RWPE2 (cell line): ENCODE measurements around the gene TDRD3.

ENCODE experiments used
- ATAC-seq: fragments of 200-7000 bp; cut with Tn5 transposase; 3 replicates; pipeline ENCODE4 v1.9.1; 2021; ENCODE audit warnings: low read depth
- DNase-seq: peaks from one replicate; pipeline ENCODE4 v3.0.0-alpha.2; 2020; ENCODE audit warnings: low spot score
- H3K27ac ChIP-seq: fragments of 450-650 bp; 2 replicates; pipeline ENCODE4 v1.5.1; 2017; ENCODE audit warnings: mild to moderate bottlenecking; ENCODE audit not compliant: poor library complexity, severe bottlenecking
- H3K27me3 ChIP-seq: fragments of 250-450 bp; sonication (Bioruptor Pico); 2 replicates; pipeline ENCODE4 v1.5.1; 2021; ENCODE audit warnings: mild to moderate bottlenecking, moderate library complexity; ENCODE audit not compliant: insufficient read depth, poor library complexity, severe bottlenecking
- H3K36me3 ChIP-seq: fragments of 250-450 bp; sonication (Bioruptor Pico); 2 replicates; pipeline ENCODE4 v1.5.1; 2020; ENCODE audit warnings: low read depth, mild to moderate bottlenecking, moderate library complexity
- H3K4me1 ChIP-seq: fragments of 250-450 bp; sonication (Bioruptor Pico); 2 replicates; pipeline ENCODE4 v1.5.1; 2021; ENCODE audit warnings: mild to moderate bottlenecking, moderate library complexity; ENCODE audit not compliant: insufficient read depth, poor library complexity, severe bottlenecking
- H3K4me3 ChIP-seq: fragments of 250-450 bp; sonication (Bioruptor Pico); 2 replicates; pipeline ENCODE4 v1.5.1; 2021; ENCODE audit warnings: mild to moderate bottlenecking, moderate library complexity; ENCODE audit not compliant: severe bottlenecking
- H3K9me3 ChIP-seq: fragments of 250-450 bp; sonication (Bioruptor Pico); 2 replicates; pipeline ENCODE4 v1.5.1; 2021; ENCODE audit warnings: mild to moderate bottlenecking, moderate library complexity; ENCODE audit not compliant: severe bottlenecking
- TF ChIP-seq, protein P1 (sequence below): fragments of 450-650 bp; IDR thresholded peaks from one replicate; pipeline ENCODE4 v1.5.1; 2017; ENCODE audit warnings: mild to moderate bottlenecking, moderate library complexity; ENCODE audit not compliant: poor library complexity, severe bottlenecking

The TDRD3 gene

GRCh38 chr13:60396783-60397703 is at the start of gene TDRD3:
TDRD3 (plus strand) TSS chr13:60397220; CDS start chr13:60397365, 145 bp downstream.
- peak; percentile 72 for DNase-seq
- Histone ChIP-seq H3K4me3 (peak within 1 kb of the TSS; percentile 60), H3K27me3 (no peaks in the 10 kb centered on the region), H3K27ac (peak within 1 kb of the TSS; percentile 82), H3K9me3 (no peaks in the 10 kb centered on the region), H3K4me1 (peaks cover 10% of the 10 kb centered on the region), H3K36me3 (no peaks in the 10 kb centered on the region)
- TF ChIP-seq, protein P1, sequence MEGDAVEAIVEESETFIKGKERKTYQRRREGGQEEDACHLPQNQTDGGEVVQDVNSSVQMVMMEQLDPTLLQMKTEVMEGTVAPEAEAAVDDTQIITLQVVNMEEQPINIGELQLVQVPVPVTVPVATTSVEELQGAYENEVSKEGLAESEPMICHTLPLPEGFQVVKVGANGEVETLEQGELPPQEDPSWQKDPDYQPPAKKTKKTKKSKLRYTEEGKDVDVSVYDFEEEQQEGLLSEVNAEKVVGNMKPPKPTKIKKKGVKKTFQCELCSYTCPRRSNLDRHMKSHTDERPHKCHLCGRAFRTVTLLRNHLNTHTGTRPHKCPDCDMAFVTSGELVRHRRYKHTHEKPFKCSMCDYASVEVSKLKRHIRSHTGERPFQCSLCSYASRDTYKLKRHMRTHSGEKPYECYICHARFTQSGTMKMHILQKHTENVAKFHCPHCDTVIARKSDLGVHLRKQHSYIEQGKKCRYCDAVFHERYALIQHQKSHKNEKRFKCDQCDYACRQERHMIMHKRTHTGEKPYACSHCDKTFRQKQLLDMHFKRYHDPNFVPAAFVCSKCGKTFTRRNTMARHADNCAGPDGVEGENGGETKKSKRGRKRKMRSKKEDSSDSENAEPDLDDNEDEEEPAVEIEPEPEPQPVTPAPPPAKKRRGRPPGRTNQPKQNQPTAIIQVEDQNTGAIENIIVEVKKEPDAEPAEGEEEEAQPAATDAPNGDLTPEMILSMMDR, result peak; percentile 83
- ATAC-seq, result peak; percentile 73

- TF ChIP-seq, protein P1, result no peak
- Histone ChIP-seq H3K4me1 (no peaks in the 10 kb centered on the region), H3K27me3 (no peaks in the 10 kb centered on the region), H3K9me3 (no peaks in the 10 kb centered on the region), H3K27ac (no peak overlapping the region), H3K4me3 (no peak overlapping the region), H3K36me3 (no peaks in the 10 kb centered on the region)
- ATAC-seq (no peak), DNase-seq (no peak)
Observed at GRCh38 chr13:60347690-60348089, 49.3 kb upstream of the TDRD3 start.

DNA sequence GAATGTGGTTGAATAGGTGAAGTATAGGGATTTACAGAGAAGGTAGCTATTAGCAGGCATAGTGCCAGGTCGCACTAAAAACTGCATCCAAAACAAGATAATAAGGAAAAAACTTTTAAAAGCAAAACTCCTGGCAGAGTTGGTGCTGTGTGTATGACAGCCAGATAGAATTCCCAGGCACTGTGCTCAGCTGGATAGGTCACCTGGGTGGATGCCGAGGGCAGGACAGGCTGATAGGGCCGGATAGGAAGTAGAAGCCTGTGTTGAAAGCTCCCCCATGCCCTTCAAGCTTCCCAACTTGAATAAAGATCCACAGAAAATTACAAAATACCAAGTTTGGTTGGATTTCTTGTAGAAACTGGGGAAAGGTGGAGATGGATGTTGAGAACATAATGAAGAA is 48.9 kb upstream of the TDRD3 start:
- ATAC-seq, result no peak
- Histone ChIP-seq H3K4me3 (no peak overlapping the region), H3K9me3 (no peaks in the 10 kb centered on the region), H3K27me3 (no peaks in the 10 kb centered on the region), H3K36me3 (no peaks in the 10 kb centered on the region), H3K4me1 (no peaks in the 10 kb centered on the region), H3K27ac (no peak overlapping the region)
- TF ChIP-seq, protein P1, result no peak
- no peak for DNase-seq

GRCh38 chr13:60351326-60351725 is 45.7 kb upstream of the TDRD3 start:
- Histone ChIP-seq H3K36me3 (no peaks in the 10 kb centered on the region), H3K27ac (no peak overlapping the region), H3K4me1 (no peaks in the 10 kb centered on the region), H3K9me3 (no peaks in the 10 kb centered on the region), H3K27me3 (no peaks in the 10 kb centered on the region), H3K4me3 (no peak overlapping the region)
- TF ChIP-seq, protein P1, result no peak
- DNase-seq, result no peak
- ATAC-seq, result no peak; the same call in 2 of the 3 replicates
